Endothelial cell of umbilical vein (primary cell): Measurements from ENCODE around the gene UNC13D. TPM values are rescaled to one million over a fixed set of nuclear protein-coding genes. Genes with fewer than 3 reads are reported as not detected.

Experiments
- BruUV-seq: library from RNA; stranded (reverse); fragments of 400-500 nt; replicated peaks from 2 replicates; lab custom pipeline; 2021; lab: Mats Ljungman, UMichigan
- CTCF ChIA-PET: fragments of 300-600, 350-600 bp; sonication (Branson Sonifier 250); formaldehyde crosslinking; loops from one replicate; lab custom pipeline; 2021; ENCODE audit warnings: antibody characterized with exemption, inconsistent platforms; lab: Charles Lee
- POLR2A ChIA-PET: fragments of 300-600, 350-600 bp; sonication (Branson Sonifier 250); formaldehyde crosslinking; loops from one replicate; lab custom pipeline; 2021; ENCODE audit warnings: antibody characterized with exemption, inconsistent platforms; lab: Charles Lee
- DNase-seq: peaks from one replicate; pipeline ENCODE4 v3.0.0-alpha.2; 2011; ENCODE audit warnings: low read depth, low spot score
- FAIRE-seq: peaks from 2 replicates; lab custom pipeline; 2011; peaks lifted over from hg19 to GRCh38; lab: Jason Lieb, UNC
- H2AFZ ChIP-seq: 2 replicates; pipeline ENCODE4 v1.6.0; 2012; ENCODE audit warnings: low read depth, low read length, control low read depth, inconsistent platforms
- H3K27ac ChIP-seq: 2 replicates; pipeline ENCODE4 v1.5.1; 2011; ENCODE audit warnings: low read depth, mild to moderate bottlenecking, control low read depth, low read length, moderate library complexity; ENCODE audit not compliant: insufficient read depth
- H3K27me3 ChIP-seq, 2 experiments: 2 replicates each; pipeline versions ENCODE4 v1.6.0 to v1.6.1; 2011; ENCODE audit warnings: low read length in 2 of 2, mixed read lengths in 1 of 2; ENCODE audit not compliant: control insufficient read depth in 2 of 2, insufficient read depth in 2 of 2
- H3K36me3 ChIP-seq, 2 experiments: 2 replicates in 1 of 2; 3 replicates in 1 of 2; pipeline ENCODE4 v1.5.1; 2011; ENCODE audit warnings: low read length in 2 of 2, mild to moderate bottlenecking in 1 of 2, moderate library complexity in 1 of 2; ENCODE audit not compliant: control insufficient read depth in 2 of 2, insufficient read depth in 2 of 2; ENCODE audit errors: extremely low read depth in 1 of 2
- H3K4me1 ChIP-seq: 3 replicates; pipeline ENCODE4 v1.5.1; 2011; ENCODE audit warnings: mild to moderate bottlenecking, low read length; ENCODE audit not compliant: control insufficient read depth, insufficient read depth; ENCODE audit errors: extremely low read depth
- H3K4me2 ChIP-seq: 2 replicates; pipeline ENCODE4 v1.6.1; 2011; ENCODE audit warnings: low read length, control low read depth, mixed read lengths; ENCODE audit not compliant: insufficient read depth
- H3K4me3 ChIP-seq, 3 experiments: fragments of 200-600 bp in 1 of 3; sonication (generic), shearing (Covaris generic) in 1 of 3; replicated peaks in 1 of 3; 2 replicates each; pipeline ENCODE4 v1.5.1; 2011 to 2016; ENCODE audit warnings: control low read depth in 3 of 3, low read length in 3 of 3, mild to moderate bottlenecking in 2 of 3, inconsistent platforms in 1 of 3, low read depth in 1 of 3, moderate library complexity in 1 of 3; ENCODE audit not compliant: insufficient read depth in 1 of 3
- H3K79me2 ChIP-seq: 2 replicates; pipeline ENCODE4 v1.6.0; 2012; ENCODE audit warnings: low read length, inconsistent platforms; ENCODE audit not compliant: control insufficient read depth, insufficient read depth
- H3K9ac ChIP-seq: replicated peaks from 2 replicates; pipeline ENCODE3; 2011; ENCODE audit warnings: low read length, control low read depth; ENCODE audit not compliant: insufficient read depth; ENCODE audit errors: extremely low read depth
- H3K9me1 ChIP-seq: replicated peaks from 3 replicates; pipeline ENCODE4 v1.6.0; 2011; ENCODE audit warnings: mild to moderate bottlenecking, low read length; ENCODE audit not compliant: control insufficient read depth, insufficient read depth; ENCODE audit errors: extremely low read depth
- H3K9me3 ChIP-seq: replicated peaks from 2 replicates; pipeline ENCODE4 v1.5.1; 2012; ENCODE audit warnings: low read length, inconsistent platforms; ENCODE audit not compliant: control insufficient read depth, insufficient read depth
- H4K20me1 ChIP-seq: replicated peaks from 2 replicates; pipeline ENCODE3; 2011; ENCODE audit warnings: mild to moderate bottlenecking, low read length; ENCODE audit not compliant: control insufficient read depth, insufficient read depth; ENCODE audit errors: extremely low read depth
- EZH2 ChIP-seq: IDR thresholded peaks from 2 replicates; pipeline ENCODE4 v1.6.1; 2012; ENCODE audit warnings: borderline replicate concordance, low read depth, mild to moderate bottlenecking, moderate library complexity, low read length, inconsistent platforms; ENCODE audit not compliant: severe bottlenecking
- FOS ChIP-seq: IDR thresholded peaks from 2 replicates; pipeline ENCODE4 v1.6.1; 2011; ENCODE audit warnings: mild to moderate bottlenecking, low read length, moderate library complexity, borderline replicate concordance; ENCODE audit not compliant: insufficient read depth
- GATA2 ChIP-seq: IDR thresholded peaks from 2 replicates; pipeline ENCODE4 v1.7.0; 2011; ENCODE audit warnings: low read depth, mild to moderate bottlenecking, moderate library complexity, mixed read lengths, low read length; ENCODE audit not compliant: insufficient read length, insufficient read depth
- JUN ChIP-seq: IDR thresholded peaks from 2 replicates; pipeline ENCODE4 v1.6.1; 2011; ENCODE audit warnings: borderline replicate concordance, low read depth; ENCODE audit not compliant: insufficient read length, insufficient read depth
- MYC ChIP-seq: IDR thresholded peaks from one replicate; pipeline ENCODE4 v1.6.1; 2011; ENCODE audit warnings: mild to moderate bottlenecking, low read depth, low read length
- POLR2A ChIP-seq: IDR thresholded peaks from 2 replicates; pipeline ENCODE4 v1.6.1; 2012; ENCODE audit warnings: low read depth, mild to moderate bottlenecking, control low read depth, low read length
- POLR2AphosphoS5 ChIP-seq: IDR thresholded peaks from 2 replicates; pipeline ENCODE4 v1.6.1; 2012; ENCODE audit warnings: low read depth, mild to moderate bottlenecking, control low read depth, low read length, moderate library complexity; ENCODE audit not compliant: insufficient read depth
- dilution Hi-C: fragments of 300-500 bp; cut with MboI; formaldehyde crosslinking; loops from one replicate; pipeline ENCODE4 v1.15.0; 2019; ENCODE audit warnings: low sequenced_read_pairs; ENCODE audit not compliant: extremely low pct_ligation_motif_present
- intact Hi-C: fragments of 100-400 bp; cut with micrococcal nuclease; formaldehyde crosslinking; loops from one replicate; pipeline ENCODE4 v1.10.0; 2022
- polyA plus RNA-seq, 4 experiments: library from polyadenylated mRNA; depleted of rRNA in 3 of 4; stranded (reverse) in 3 of 4; unstranded in 1 of 4; fragments of >200 nt; gene quantifications; 2 replicates each; pipeline versions ENCODE4 v1.2.1 to v1.2.3, GENCODE V29; 2011 to 2012; ENCODE audit warnings: missing spikeins in 1 of 4
- total RNA-seq: library from RNA; stranded (reverse); gene quantifications from 2 replicates; pipeline ENCODE4 v1.2.3, GENCODE V29; 2021
- TF ChIP-seq, protein P1 (sequence below): IDR thresholded peaks from 2 replicates; pipeline ENCODE4 v1.6.1; 2011; ENCODE audit not compliant: insufficient read depth, insufficient read length
- TF ChIP-seq, protein P2 (sequence below), 2 donors: IDR thresholded peaks; 1 replicate in 1 of 2; 2 replicates in 1 of 2; pipeline ENCODE4 v1.5.1; 2011; ENCODE audit warnings: low read length in 2 of 2, mild to moderate bottlenecking in 2 of 2, moderate library complexity in 2 of 2, control low read depth in 1 of 2, inconsistent platforms in 1 of 2, low read depth in 1 of 2; ENCODE audit not compliant: insufficient read depth in 1 of 2; ENCODE audit errors: extremely low read depth in 1 of 2

UNC13D gene
- total and polyA plus RNA-seq, 2 donors (not counting 3 experiments of a cell fraction or from before 2014, with no cell fraction given) = 6.9 to 14.9 TPM

DNA sequence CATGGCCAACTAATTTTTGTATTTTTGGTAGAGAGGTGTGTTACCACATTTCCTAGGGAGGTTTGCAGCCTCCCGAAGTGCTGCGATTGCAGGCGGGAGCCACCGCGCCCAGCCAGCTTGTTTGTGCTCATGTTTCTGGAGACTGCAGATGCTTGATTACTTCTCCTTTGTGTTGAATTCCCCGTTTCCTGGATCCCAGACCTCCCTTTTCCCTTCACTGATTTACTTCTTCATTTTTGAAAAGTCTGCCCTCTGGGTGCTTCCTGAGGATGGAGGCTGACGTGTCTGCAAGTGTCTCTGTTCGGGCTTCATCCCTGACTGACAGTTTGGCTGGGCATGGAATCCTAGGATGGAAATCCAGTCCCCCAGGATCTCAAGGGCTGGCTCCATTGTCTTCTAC, 41.2 kb upstream of the UNC13D start:
- POLR2A ChIA-PET = interaction anchor here (0.5 kb wide), 1 partner anchor 180 kb away, joined by 4 read pairs; no protein-coding TSS in a partner anchor
- CTCF ChIA-PET = interaction anchor here (0.8 to 1.5 kb wide), 3 partner anchors 8 to 55 kb away, joined by 3 to 4 read pairs (median 4); partner anchors contain the start of gene WBP2
- H3K79me2 ChIP-seq = no peaks in the 10 kb centered on the region
- DNase-seq (no peak), FAIRE-seq (peak; percentile 40)
- intact Hi-C loops (no loop called here), dilution Hi-C loops (no loop called here)
- H3K9me1 ChIP-seq = no peaks in the 10 kb centered on the region
- H4K20me1 ChIP-seq = no peaks in the 10 kb centered on the region
- H3K27ac ChIP-seq = no peak overlapping the region
- no TSS peak for BruUV-seq
- H2AFZ ChIP-seq = peak overlapping the region; percentile 18
- peaks cover 5% of the 10 kb centered on the region for H3K4me1 ChIP-seq
- H3K27me3 ChIP-seq = no peaks in the 10 kb centered on the region
- no peak overlapping the region for H3K4me3 ChIP-seq
- no peak overlapping the region for H3K4me2 ChIP-seq
- H3K9ac ChIP-seq = no peak overlapping the region
- peaks cover 0 to 2% of the 10 kb centered on the region in 2 experiments for H3K36me3 ChIP-seq
- H3K9me3 ChIP-seq = no peaks in the 10 kb centered on the region
- no peak for TF ChIP-seq GATA2
- TF ChIP-seq FOS = no peak
- no peak for TF ChIP-seq EZH2
- TF ChIP-seq MYC = no peak
- TF ChIP-seq JUN = no peak
- TF ChIP-seq, protein P1, sequence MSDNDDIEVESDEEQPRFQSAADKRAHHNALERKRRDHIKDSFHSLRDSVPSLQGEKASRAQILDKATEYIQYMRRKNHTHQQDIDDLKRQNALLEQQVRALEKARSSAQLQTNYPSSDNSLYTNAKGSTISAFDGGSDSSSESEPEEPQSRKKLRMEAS = no peak
- TF ChIP-seq POLR2AphosphoS5 = no peak
- TF ChIP-seq, protein P2, sequence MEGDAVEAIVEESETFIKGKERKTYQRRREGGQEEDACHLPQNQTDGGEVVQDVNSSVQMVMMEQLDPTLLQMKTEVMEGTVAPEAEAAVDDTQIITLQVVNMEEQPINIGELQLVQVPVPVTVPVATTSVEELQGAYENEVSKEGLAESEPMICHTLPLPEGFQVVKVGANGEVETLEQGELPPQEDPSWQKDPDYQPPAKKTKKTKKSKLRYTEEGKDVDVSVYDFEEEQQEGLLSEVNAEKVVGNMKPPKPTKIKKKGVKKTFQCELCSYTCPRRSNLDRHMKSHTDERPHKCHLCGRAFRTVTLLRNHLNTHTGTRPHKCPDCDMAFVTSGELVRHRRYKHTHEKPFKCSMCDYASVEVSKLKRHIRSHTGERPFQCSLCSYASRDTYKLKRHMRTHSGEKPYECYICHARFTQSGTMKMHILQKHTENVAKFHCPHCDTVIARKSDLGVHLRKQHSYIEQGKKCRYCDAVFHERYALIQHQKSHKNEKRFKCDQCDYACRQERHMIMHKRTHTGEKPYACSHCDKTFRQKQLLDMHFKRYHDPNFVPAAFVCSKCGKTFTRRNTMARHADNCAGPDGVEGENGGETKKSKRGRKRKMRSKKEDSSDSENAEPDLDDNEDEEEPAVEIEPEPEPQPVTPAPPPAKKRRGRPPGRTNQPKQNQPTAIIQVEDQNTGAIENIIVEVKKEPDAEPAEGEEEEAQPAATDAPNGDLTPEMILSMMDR (IDR thresholded peaks at IDR 0.05; ENCODE audit: extremely low read depth in 1 of 2, insufficient read depth in 1 of 2, low read depth in 1 of 2, low read length in 2 of 2) = no peak
- no peak for TF ChIP-seq POLR2A
